GM19193 (cell line): ENCODE results near the gene PBX3.
A peak's percentile ranks its signal among the peaks of the same experiment; 100 is the strongest.

ENCODE experiments used
- POLR2A ChIP-seq: IDR thresholded peaks from 4 replicates; pipeline ENCODE4 v1.6.1; 2011; ENCODE audit not compliant: insufficient read depth, insufficient read length; ENCODE audit errors: extremely low read depth

Gene PBX3

GRCh38 chr9:125747053-125747764 is at the start of gene PBX3:
Gene PBX3, plus strand, starts transcription at chr9:125747373.
- peak; percentile 58 for TF ChIP-seq POLR2A

- no peak for TF ChIP-seq POLR2A
Measured at GRCh38 chr9:125699870-125700269, 47.3 kb upstream of the PBX3 start.

- TF ChIP-seq POLR2A: no peak
Measured at GRCh38 chr9:125700791-125701190, 46.4 kb upstream of the PBX3 start.

- peak; percentile 15 for TF ChIP-seq POLR2A
Measured at GRCh38 chr9:125701351-125701750, 45.8 kb upstream of the PBX3 start.

- no peak for TF ChIP-seq POLR2A
Measured at GRCh38 chr9:125703662-125704061, 43.5 kb upstream of the PBX3 start.

- TF ChIP-seq POLR2A: no peak
Measured at GRCh38 chr9:125705893-125706292, 41.3 kb upstream of the PBX3 start.

GRCh38 chr9:125706651-125707471 is 40.3 kb upstream of the PBX3 start, which contains the start of gene MAPKAP1:
Gene MAPKAP1, minus strand, starts transcription at chr9:125707208. Its CDS starts 34,634 bp downstream, at chr9:125672574.
- peak; percentile 96 for TF ChIP-seq POLR2A

GRCh38 chr9:125707472-125707804 is 39.7 kb upstream of the PBX3 start:
- TF ChIP-seq POLR2A: no peak

- TF ChIP-seq POLR2A: no peak
Measured at GRCh38 chr9:125726456-125727132, 20.6 kb upstream of the PBX3 start.

- no peak for TF ChIP-seq POLR2A
Measured at GRCh38 chr9:125730168-125730567, 17.0 kb upstream of the PBX3 start.

GRCh38 chr9:125732562-125732961 is 14.6 kb upstream of the PBX3 start:
- no peak for TF ChIP-seq POLR2A

GRCh38 chr9:125739436-125739835 is 7.7 kb upstream of the PBX3 start:
- TF ChIP-seq POLR2A: no peak

- TF ChIP-seq POLR2A: no peak
Measured at GRCh38 chr9:125742657-125743056, 4.5 kb upstream of the PBX3 start.

GRCh38 chr9:125743682-125744428 is 3.3 kb upstream of the PBX3 start:
- no peak for TF ChIP-seq POLR2A

- TF ChIP-seq POLR2A: no peak
Measured at GRCh38 chr9:125744616-125745015, 2.6 kb upstream of the PBX3 start.
